ENCODE results near the gene CFAP100. TPM values are rescaled to one million over a fixed set of nuclear protein-coding genes. Genes with fewer than 3 reads are reported as not detected.

The CFAP100 gene
- total RNA-seq, 4 donors from 2014 or later: not detected

GRCh38 chr3:126397610-126398422 lies 3.1 kb downstream of the CFAP100 start:
- H3K4me1 ChIP-seq: peaks cover 0 to 9% of the 10 kb centered on the region in 2 donors
- DNase-seq: no peak
- no peak for TF ChIP-seq CTCF (IDR thresholded peaks at IDR 0.05)
- no peak for TF ChIP-seq POLR2A (IDR thresholded peaks at IDR 0.05)
- no peaks in the 10 kb centered on the region for H3K36me3 ChIP-seq
- 84 to 85% methylated on average over 8 to 12 of the region's 13 CpGs for WGBS, 2 donors
- intact Hi-C loops (cut with DNase I): no loop called here
- no peaks in the 10 kb centered on the region for H3K9me3 ChIP-seq
- no peak overlapping the region for H3K4me3 ChIP-seq (replicated peaks in 1 of 3)
- H3K27ac ChIP-seq: no peak overlapping the region
- no peaks in the 10 kb centered on the region for H3K27me3 ChIP-seq

GRCh38 chr3:126398423-126399350 lies 4.0 kb downstream of the CFAP100 start:
- no peaks in the 10 kb centered on the region for H3K9me3 ChIP-seq
- DNase-seq: no peak
- no peaks in the 10 kb centered on the region for H3K36me3 ChIP-seq
- intact Hi-C loops (cut with DNase I): no loop called here
- H3K4me1 ChIP-seq: peaks cover 0 to 9% of the 10 kb centered on the region in 2 donors
- 91 to 92% methylated on average over 14 of the region's 14 CpGs for WGBS, 2 donors
- TF ChIP-seq POLR2A (IDR thresholded peaks at IDR 0.05): no peak
- no peak for TF ChIP-seq CTCF (IDR thresholded peaks at IDR 0.05)
- no peaks in the 10 kb centered on the region for H3K27me3 ChIP-seq
- no peak overlapping the region for H3K4me3 ChIP-seq (replicated peaks in 1 of 3)
- no peak overlapping the region for H3K27ac ChIP-seq

GRCh38 chr3:126399351-126399735 lies 4.6 kb downstream of the CFAP100 start:
- Histone ChIP-seq H3K4me1 (peaks cover 0 to 9% of the 10 kb centered on the region in 2 donors), H3K36me3 (no peaks in the 10 kb centered on the region), H3K9me3 (no peaks in the 10 kb centered on the region), H3K27ac (no peak overlapping the region), H3K27me3 (no peaks in the 10 kb centered on the region), H3K4me3 (replicated peaks in 1 of 3) (no peak overlapping the region)
- TF ChIP-seq POLR2A (IDR thresholded peaks at IDR 0.05): no peak
- TF ChIP-seq CTCF (IDR thresholded peaks at IDR 0.05): no peak
- no peak for DNase-seq
- intact Hi-C loops (cut with DNase I): no loop called here
- whole genome bisulfite sequencing, 2 donors: 84 to 89% methylated on average over 1 of the region's 1 CpG

- no peak for TF ChIP-seq CTCF (IDR thresholded peaks at IDR 0.05)
- TF ChIP-seq POLR2A (IDR thresholded peaks at IDR 0.05): no peak
- Histone ChIP-seq H3K4me3 (replicated peaks in 1 of 3) (no peak overlapping the region), H3K9me3 (no peaks in the 10 kb centered on the region), H3K27ac (no peak overlapping the region), H3K4me1 (peaks cover 0 to 5% of the 10 kb centered on the region in 2 donors), H3K36me3 (no peaks in the 10 kb centered on the region), H3K27me3 (no peaks in the 10 kb centered on the region)
- intact Hi-C loops (cut with DNase I): no loop called here
- 89 to 93% methylated on average over 4 of the region's 4 CpGs for WGBS, 2 donors
- no peak for DNase-seq
These were observed 5.0 kb downstream of the CFAP100 start for GRCh38 chr3:126399756-126400155.

Data from thyroid gland (tissue), 4 donors.